ENCODE results near the gene PLOD3.
A peak's percentile ranks its signal among the peaks of the same experiment; 100 is the strongest.

Gene PLOD3

DNA sequence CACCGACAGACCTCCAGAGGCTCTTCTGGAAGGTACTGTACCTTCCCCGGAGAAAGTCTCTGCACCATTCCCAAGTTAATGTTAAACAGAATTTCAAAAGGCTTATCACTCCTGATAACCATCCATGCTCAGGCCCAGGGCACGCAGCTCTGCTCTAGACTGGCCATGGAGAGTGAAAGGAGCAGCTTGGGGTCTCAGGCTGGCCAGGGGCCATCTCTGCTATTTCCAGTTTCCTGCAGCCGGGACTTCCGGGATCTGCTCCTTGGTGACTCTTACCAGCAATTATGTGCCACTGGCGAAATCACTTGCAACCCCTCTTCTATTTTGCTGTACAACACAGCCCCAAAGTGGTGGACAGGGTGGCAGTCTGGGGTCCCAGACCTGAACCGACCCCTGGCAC lies 14.3 kb upstream of the PLOD3 start:
- no peak for DNase-seq (ENCODE audit: low read depth)
- TF ChIP-seq, protein P1, sequence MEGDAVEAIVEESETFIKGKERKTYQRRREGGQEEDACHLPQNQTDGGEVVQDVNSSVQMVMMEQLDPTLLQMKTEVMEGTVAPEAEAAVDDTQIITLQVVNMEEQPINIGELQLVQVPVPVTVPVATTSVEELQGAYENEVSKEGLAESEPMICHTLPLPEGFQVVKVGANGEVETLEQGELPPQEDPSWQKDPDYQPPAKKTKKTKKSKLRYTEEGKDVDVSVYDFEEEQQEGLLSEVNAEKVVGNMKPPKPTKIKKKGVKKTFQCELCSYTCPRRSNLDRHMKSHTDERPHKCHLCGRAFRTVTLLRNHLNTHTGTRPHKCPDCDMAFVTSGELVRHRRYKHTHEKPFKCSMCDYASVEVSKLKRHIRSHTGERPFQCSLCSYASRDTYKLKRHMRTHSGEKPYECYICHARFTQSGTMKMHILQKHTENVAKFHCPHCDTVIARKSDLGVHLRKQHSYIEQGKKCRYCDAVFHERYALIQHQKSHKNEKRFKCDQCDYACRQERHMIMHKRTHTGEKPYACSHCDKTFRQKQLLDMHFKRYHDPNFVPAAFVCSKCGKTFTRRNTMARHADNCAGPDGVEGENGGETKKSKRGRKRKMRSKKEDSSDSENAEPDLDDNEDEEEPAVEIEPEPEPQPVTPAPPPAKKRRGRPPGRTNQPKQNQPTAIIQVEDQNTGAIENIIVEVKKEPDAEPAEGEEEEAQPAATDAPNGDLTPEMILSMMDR (IDR thresholded peaks at IDR 0.05; ENCODE audit: insufficient read depth, low read depth, low read length, missing control alignments): no peak
- H3K4me3 ChIP-seq (ENCODE audit: low read length): peak overlapping the region; percentile 46

DNA sequence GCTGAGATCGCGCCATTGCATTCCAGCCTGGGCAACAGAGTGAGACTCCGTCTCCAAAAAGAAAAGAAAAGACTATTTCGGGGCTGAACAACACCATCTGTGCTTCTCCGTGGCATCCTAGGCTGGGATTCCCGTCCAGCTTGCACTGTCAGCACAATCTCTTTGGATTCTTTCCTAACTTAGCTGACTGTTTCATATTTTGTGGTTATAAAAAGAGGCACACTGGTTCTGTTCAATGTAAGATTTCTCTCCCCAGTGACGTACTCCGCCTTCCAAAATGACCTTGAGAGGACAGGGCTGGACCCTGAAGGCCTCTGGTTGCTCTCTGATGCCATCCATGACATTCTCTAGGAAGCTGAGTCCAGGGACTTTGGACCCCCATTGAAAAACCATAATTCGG lies 9.3 kb upstream of the PLOD3 start:
- H3K4me3 ChIP-seq (ENCODE audit: low read length): no peak overlapping the region
- no peak for DNase-seq (ENCODE audit: low read depth)
- TF ChIP-seq, protein P1 (IDR thresholded peaks at IDR 0.05; ENCODE audit: insufficient read depth, low read depth, low read length, missing control alignments): no peak

DNA sequence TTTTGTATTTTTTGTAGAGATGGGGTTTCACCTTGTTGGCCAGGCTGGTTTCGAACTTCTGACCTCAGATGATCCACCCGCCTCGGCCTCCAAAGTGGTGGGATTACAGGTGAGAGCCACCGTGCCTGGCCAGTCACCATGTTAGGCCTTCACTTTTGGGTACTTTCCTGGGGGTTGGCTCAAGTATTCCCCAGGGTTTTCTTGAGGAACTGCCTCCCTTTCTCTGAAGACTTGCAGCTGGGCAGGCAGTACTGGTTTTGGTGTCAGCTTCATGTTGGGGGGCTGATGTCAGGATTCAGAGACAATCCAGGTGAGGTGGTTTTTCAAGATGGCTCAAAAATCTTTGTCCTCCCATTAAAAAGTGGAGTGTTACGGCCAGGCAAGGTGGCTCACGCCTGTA lies 8.3 kb upstream of the PLOD3 start:
- DNase-seq (ENCODE audit: low read depth): no peak
- TF ChIP-seq, protein P1 (IDR thresholded peaks at IDR 0.05; ENCODE audit: insufficient read depth, low read depth, low read length, missing control alignments): no peak
- no peak overlapping the region for H3K4me3 ChIP-seq (ENCODE audit: low read length)

DNA sequence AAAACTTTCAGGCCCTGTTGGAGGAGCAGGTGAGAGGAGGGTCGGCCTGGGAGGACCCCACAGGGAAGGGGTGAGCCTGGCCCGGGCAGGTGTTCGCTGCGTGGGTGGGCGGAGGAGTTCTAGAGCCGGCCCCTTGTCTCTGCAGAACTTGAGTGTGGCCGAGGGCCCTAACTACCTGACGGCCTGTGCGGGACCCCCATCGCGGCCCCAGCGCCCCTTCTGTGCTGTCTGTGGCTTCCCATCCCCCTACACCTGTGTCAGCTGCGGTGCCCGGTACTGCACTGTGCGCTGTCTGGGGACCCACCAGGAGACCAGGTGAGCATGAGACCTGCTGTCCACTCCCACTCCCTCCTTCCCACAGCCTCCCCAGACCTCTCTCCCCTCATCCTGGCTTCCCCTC lies 6.1 kb upstream of the PLOD3 start:
- TF ChIP-seq, protein P1 (IDR thresholded peaks at IDR 0.05; ENCODE audit: insufficient read depth, low read depth, low read length, missing control alignments): no peak
- DNase-seq (ENCODE audit: low read depth): no peak
- no peak overlapping the region for H3K4me3 ChIP-seq (ENCODE audit: low read length)

DNA sequence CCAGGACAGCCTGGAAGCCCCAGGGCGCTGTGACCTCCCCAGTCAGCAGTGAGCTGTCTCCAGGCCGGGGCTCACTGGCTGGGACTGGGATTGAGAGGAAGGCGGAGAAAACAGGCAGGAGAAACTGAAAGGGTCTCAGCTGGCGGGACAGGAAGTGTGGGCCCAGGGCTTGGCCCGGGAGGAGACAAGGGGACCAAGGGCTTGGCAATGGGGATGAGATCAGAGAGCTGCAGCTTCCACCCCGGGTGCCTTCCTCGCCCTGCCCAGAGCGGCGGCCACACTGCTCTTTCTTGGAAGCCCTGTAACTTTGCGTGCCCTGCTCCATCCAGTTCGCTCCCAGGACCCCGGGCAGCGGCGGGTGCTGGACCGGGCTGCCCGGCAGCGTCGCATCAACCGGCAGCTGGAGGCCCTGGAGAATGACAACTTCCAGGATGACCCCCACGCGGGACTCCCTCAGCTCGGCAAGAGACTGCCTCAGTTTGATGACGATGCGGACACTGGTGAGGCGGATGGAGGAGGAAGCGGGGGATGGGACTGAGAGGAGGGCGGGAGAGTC lies 5.0 kb upstream of the PLOD3 start:
- DNase-seq (ENCODE audit: low read depth): no peak
- no peak overlapping the region for H3K4me3 ChIP-seq (ENCODE audit: low read length)
- TF ChIP-seq, protein P1 (IDR thresholded peaks at IDR 0.05; ENCODE audit: insufficient read depth, low read depth, low read length, missing control alignments): no peak

DNA sequence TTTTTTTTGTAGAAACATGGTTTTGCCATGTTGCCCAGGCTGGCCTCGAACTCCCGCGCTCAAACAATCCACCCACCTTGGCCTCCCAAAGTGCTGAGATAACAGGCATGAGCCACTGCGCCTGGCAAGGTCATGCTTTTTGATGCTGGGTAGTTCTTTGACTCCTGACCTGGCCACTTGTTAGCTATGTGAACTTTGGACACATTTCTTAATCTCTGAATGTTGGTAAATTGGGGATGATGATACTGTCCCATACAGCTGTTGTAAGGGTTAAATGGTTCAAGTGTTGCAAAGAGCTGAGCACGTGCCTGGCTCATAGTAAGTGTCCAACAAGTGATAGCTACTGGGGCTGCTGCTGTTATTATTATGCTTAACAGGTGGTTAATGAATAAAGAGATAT lies 2.9 kb upstream of the PLOD3 start:
- H3K4me3 ChIP-seq (ENCODE audit: low read length): no peak overlapping the region
- DNase-seq (ENCODE audit: low read depth): no peak
- TF ChIP-seq, protein P1 (IDR thresholded peaks at IDR 0.05; ENCODE audit: insufficient read depth, low read depth, low read length, missing control alignments): no peak

Data from epithelial cell of esophagus (primary cell).